Caco-2 (cell line): Measurements from ENCODE around the gene HLCS. TPM values are rescaled to one million over a fixed set of nuclear protein-coding genes. Genes with fewer than 3 reads are reported as not detected.

ENCODE experiments used
- BruUV-seq: library from RNA; stranded (reverse); fragments of 400-500 nt; replicated peaks from 2 replicates; lab custom pipeline; 2021; lab: Mats Ljungman, UMichigan
- CTCF ChIA-PET: fragments of 300-600 bp; sonication (Branson Sonifier 250); formaldehyde crosslinking; loops from one replicate; lab custom pipeline; 2022; ENCODE audit warnings: antibody characterized with exemption; lab: Charles Lee
- POLR2A ChIA-PET: fragments of 300-600 bp; sonication (Branson Sonifier 250); formaldehyde crosslinking; loops from one replicate; lab custom pipeline; 2022; ENCODE audit warnings: antibody characterized with exemption; lab: Charles Lee
- DNase-seq, 2 experiments: peaks; one replicate each; pipeline versions ENCODE4 v3.0.0 to v3.0.0-alpha.2; 2020 to 2022
- H3K27me3 ChIP-seq: replicated peaks from 2 replicates; pipeline ENCODE4 v1.6.0; 2011; ENCODE audit warnings: low read length; ENCODE audit not compliant: control insufficient read depth, insufficient read depth
- H3K36me3 ChIP-seq: 2 replicates; pipeline ENCODE4 v1.5.1; 2011; ENCODE audit warnings: low read length; ENCODE audit not compliant: control insufficient read depth, insufficient read depth
- H3K4me1 ChIP-seq: fragments of 250-450 bp; sonication (Bioruptor Pico); 2 replicates; pipeline ENCODE4 v1.5.1; 2020; ENCODE audit warnings: mild to moderate bottlenecking
- H3K4me3 ChIP-seq: 2 replicates; pipeline ENCODE4 v1.5.1; 2011; ENCODE audit warnings: low read depth, mild to moderate bottlenecking, control low read depth, low read length
- H3K9me3 ChIP-seq: fragments of 250-450 bp; sonication (Bioruptor Pico); 2 replicates; pipeline ENCODE4 v1.5.1; 2020; ENCODE audit warnings: mild to moderate bottlenecking, moderate library complexity
- H3K27ac Mint-ChIP-seq: one replicate; pipeline ENCODE4 v1.8.0; 2022; ENCODE audit warnings: mixed read lengths; ENCODE audit not compliant: unreplicated experiment
- H3K27me3 Mint-ChIP-seq: one replicate; pipeline ENCODE4 v1.8.0; 2022; ENCODE audit warnings: mixed read lengths; ENCODE audit not compliant: insufficient read depth, unreplicated experiment
- H3K36me3 Mint-ChIP-seq: one replicate; pipeline ENCODE4 v1.8.0; 2022; ENCODE audit warnings: mild to moderate bottlenecking, mixed read lengths; ENCODE audit not compliant: insufficient read depth, unreplicated experiment
- H3K4me1 Mint-ChIP-seq: one replicate; pipeline ENCODE4 v1.8.0; 2022; ENCODE audit warnings: low read depth, mixed read lengths; ENCODE audit not compliant: unreplicated experiment
- H3K4me3 Mint-ChIP-seq: one replicate; pipeline ENCODE4 v1.8.0; 2022; ENCODE audit warnings: mild to moderate bottlenecking, moderate library complexity, mixed read lengths; ENCODE audit not compliant: unreplicated experiment
- H3K9me3 Mint-ChIP-seq: one replicate; pipeline ENCODE4 v1.8.0; 2022; ENCODE audit warnings: mixed read lengths; ENCODE audit not compliant: unreplicated experiment
- intact Hi-C: fragments of 100-400 bp; cut with micrococcal nuclease; formaldehyde crosslinking; loops from one replicate; pipeline ENCODE4 v1.10.0; 2022; ENCODE audit not compliant: unreplicated experiment
- total RNA-seq: library from RNA; stranded (reverse); gene quantifications from 2 replicates; pipeline ENCODE4 v1.2.3, GENCODE V29; 2022
- TF ChIP-seq, protein P1 (sequence below), 2 experiments: fragments of 200-600 bp in 1 of 2; IDR thresholded peaks; 1 replicate in 1 of 2; 2 replicates in 1 of 2; pipeline versions ENCODE4 v1.5.1 to v1.8.0; 2011 to 2022; ENCODE audit warnings: antibody characterized with exemption in 1 of 2, control low read depth in 1 of 2, inconsistent platforms in 1 of 2, low read depth in 1 of 2, low read length in 1 of 2, mild to moderate bottlenecking in 1 of 2, moderate library complexity in 1 of 2; ENCODE audit not compliant: insufficient read depth in 1 of 2, severe bottlenecking in 1 of 2, unreplicated experiment in 1 of 2

The HLCS gene
- total RNA-seq, 1 experiment from 2014 or later: 26.2 TPM

DNA sequence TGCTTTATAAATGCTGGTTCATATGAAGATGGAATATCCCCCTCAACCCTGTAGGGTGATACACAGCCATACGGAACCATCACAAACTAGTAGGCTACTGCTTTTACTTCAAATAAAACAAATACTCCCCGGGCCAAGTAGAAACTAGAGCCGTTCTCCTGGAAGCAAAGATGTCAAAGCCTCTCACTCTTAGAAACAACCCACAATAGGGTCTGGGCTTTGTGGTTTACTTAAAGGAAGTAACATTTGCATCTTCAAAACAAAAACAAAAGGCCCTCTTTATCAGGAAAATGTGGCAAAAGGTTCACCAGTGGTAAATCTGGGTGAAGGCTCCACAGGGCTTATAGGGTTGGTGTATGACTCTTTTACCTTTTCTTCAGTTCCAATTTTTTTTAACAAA, 49.8 kb downstream of the HLCS start:
- intact Hi-C loops: loop anchor here (5.0 kb wide), 1 partner anchor 284 kb away; no protein-coding TSS in a partner anchor
- Histone ChIP-seq H3K4me3 (no peak overlapping the region), H3K36me3 (no peaks in the 10 kb centered on the region), H3K27me3 (no peaks in the 10 kb centered on the region), H3K4me1 (peaks cover 17% of the 10 kb centered on the region), H3K9me3 (no peaks in the 10 kb centered on the region)
- no peak for DNase-seq
- Mint-ChIP-seq H3K36me3 (no peaks in the 10 kb centered on the region), H3K9me3 (no peaks in the 10 kb centered on the region), H3K27me3 (no peaks in the 10 kb centered on the region), H3K27ac (no peak overlapping the region), H3K4me3 (no peak overlapping the region), H3K4me1 (peaks cover 12% of the 10 kb centered on the region)
- ChIA-PET POLR2A (no interaction called here), CTCF (interaction anchor here (0.8 to 1.7 kb wide), 9 partner anchors 11 to 411 kb away, joined by 3 to 32 read pairs (median 5); no protein-coding TSS in a partner anchor)
- no TSS peak for BruUV-seq
- TF ChIP-seq, protein P1, sequence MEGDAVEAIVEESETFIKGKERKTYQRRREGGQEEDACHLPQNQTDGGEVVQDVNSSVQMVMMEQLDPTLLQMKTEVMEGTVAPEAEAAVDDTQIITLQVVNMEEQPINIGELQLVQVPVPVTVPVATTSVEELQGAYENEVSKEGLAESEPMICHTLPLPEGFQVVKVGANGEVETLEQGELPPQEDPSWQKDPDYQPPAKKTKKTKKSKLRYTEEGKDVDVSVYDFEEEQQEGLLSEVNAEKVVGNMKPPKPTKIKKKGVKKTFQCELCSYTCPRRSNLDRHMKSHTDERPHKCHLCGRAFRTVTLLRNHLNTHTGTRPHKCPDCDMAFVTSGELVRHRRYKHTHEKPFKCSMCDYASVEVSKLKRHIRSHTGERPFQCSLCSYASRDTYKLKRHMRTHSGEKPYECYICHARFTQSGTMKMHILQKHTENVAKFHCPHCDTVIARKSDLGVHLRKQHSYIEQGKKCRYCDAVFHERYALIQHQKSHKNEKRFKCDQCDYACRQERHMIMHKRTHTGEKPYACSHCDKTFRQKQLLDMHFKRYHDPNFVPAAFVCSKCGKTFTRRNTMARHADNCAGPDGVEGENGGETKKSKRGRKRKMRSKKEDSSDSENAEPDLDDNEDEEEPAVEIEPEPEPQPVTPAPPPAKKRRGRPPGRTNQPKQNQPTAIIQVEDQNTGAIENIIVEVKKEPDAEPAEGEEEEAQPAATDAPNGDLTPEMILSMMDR (IDR thresholded peaks at IDR 0.05; ENCODE audit: insufficient read depth in 1 of 2, low read depth in 1 of 2, low read length in 1 of 2, severe bottlenecking in 1 of 2, unreplicated experiment in 1 of 2): no peak

- TF ChIP-seq, protein P1 (IDR thresholded peaks at IDR 0.05; ENCODE audit: insufficient read depth in 1 of 2, low read depth in 1 of 2, low read length in 1 of 2, severe bottlenecking in 1 of 2, unreplicated experiment in 1 of 2): no peak
- Histone ChIP-seq H3K4me1 (peaks cover 20% of the 10 kb centered on the region), H3K27me3 (no peaks in the 10 kb centered on the region), H3K4me3 (no peak overlapping the region), H3K9me3 (peaks cover 5% of the 10 kb centered on the region), H3K36me3 (no peaks in the 10 kb centered on the region)
- intact Hi-C loops: loop anchor here (5.0 kb wide), 1 partner anchor 283 kb away; no protein-coding TSS in a partner anchor
- H3K4me1 Mint-ChIP-seq: peaks cover 12% of the 10 kb centered on the region
- CTCF ChIA-PET: no interaction called here
- DNase-seq: no peak
- no peaks in the 10 kb centered on the region for H3K27me3 Mint-ChIP-seq
- H3K27ac Mint-ChIP-seq: no peak overlapping the region
- no TSS peak for BruUV-seq
- no peaks in the 10 kb centered on the region for H3K9me3 Mint-ChIP-seq
- POLR2A ChIA-PET: interaction anchor here (0.6 kb wide), 2 partner anchors 56 to 164 kb away, joined by 4 read pairs; no protein-coding TSS in a partner anchor
- no peak overlapping the region for H3K4me3 Mint-ChIP-seq
- H3K36me3 Mint-ChIP-seq: peaks cover 8% of the 10 kb centered on the region
These were observed 50.7 kb downstream of the HLCS start for GRCh38 chr21:36915696-36916245.

GRCh38 chr21:36915014-36915695, 51.3 kb downstream of the HLCS start:
- Mint-ChIP-seq H3K27me3 (no peaks in the 10 kb centered on the region), H3K27ac (no peak overlapping the region), H3K9me3 (no peaks in the 10 kb centered on the region), H3K4me1 (peaks cover 14% of the 10 kb centered on the region), H3K36me3 (peaks cover 12% of the 10 kb centered on the region), H3K4me3 (no peak overlapping the region)
- intact Hi-C loops: loop anchor here (5.0 kb wide), 1 partner anchor 283 kb away; no protein-coding TSS in a partner anchor
- Histone ChIP-seq H3K4me1 (peaks cover 26% of the 10 kb centered on the region), H3K36me3 (no peaks in the 10 kb centered on the region), H3K27me3 (no peaks in the 10 kb centered on the region), H3K9me3 (peaks cover 8% of the 10 kb centered on the region), H3K4me3 (no peak overlapping the region)
- CTCF ChIA-PET: no interaction called here
- TF ChIP-seq, protein P1 (IDR thresholded peaks at IDR 0.05; ENCODE audit: insufficient read depth in 1 of 2, low read depth in 1 of 2, low read length in 1 of 2, severe bottlenecking in 1 of 2, unreplicated experiment in 1 of 2): no peak
- no TSS peak for BruUV-seq
- no peak for DNase-seq
- POLR2A ChIA-PET: no interaction called here
